ENCODE data around the gene SELENOO. TPM values are rescaled to one million over a fixed set of nuclear protein-coding genes. Genes with fewer than 3 reads are reported as not detected.

The SELENOO gene
- total and polyA plus RNA-seq, 4 donors = 15.6 to 30.3 (median 24.1) TPM

DNA sequence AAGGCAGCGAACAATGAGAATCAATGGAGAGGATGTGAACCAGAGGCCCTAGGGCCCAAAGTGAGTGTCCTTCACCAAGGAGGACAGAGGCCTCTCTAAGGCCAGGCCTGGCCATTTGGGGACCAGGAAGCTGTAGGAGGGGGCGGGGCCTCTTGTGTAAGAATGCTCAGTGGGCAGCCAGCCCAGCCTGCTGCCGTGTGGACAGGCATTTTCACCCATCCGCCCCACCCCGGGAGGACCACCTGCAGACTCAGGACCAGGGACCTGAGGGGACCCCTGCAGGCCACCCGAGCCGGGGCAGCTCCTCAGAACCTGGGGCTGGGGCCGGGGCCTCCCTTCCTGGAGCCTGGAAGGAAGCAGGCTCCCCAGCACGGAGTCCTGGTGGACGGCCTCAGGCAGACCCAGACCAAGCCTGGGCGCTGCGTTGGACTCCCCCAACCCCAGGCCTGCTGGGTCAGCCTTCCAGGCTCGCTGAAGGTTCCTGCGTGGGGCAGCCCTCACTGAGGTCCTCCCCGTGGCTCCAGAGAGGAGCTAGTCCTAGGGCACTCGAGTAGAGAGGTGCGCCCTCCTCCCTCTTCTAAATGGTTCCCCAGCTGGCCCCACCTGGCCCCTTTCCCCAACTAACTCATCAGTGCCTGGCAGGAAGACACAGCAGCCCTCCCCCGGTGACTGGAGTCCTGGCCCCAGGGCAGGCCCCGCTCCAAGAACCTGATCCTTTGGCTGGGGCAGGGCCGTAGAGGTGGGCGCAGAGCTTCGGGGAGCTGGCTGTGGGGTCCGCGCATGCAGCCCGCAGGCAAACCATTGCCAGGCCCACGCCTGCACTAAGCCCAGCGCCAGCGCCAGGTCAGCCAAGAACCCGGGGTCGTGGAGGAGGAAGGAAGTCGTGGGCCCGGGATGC, 16.6 kb upstream of the SELENOO start:
- Histone ChIP-seq H3K27ac (ENCODE audit: low read depth in 1 of 2, low read length in 1 of 2) (peak overlapping the region in 1 of 2 donors; percentile 47), H3K36me3 (ENCODE audit: control insufficient read depth in 4 of 4, insufficient read depth in 4 of 4, low read length in 4 of 4) (no peaks in the 10 kb centered on the region), H3K27me3 (ENCODE audit: control insufficient read depth in 3 of 3, insufficient read depth in 3 of 3, low read length in 2 of 3) (no peaks in the 10 kb centered on the region), H3K4me3 (no peak overlapping the region), H3K9ac (ENCODE audit: insufficient read depth in 1 of 2, low read length in 2 of 2) (no peak overlapping the region), H3K9me3 (ENCODE audit: control insufficient read depth in 4 of 4, insufficient read depth in 3 of 4, low read length in 3 of 4) (peaks cover 0 to 2% (median 0%) of the 10 kb centered on the region in 4 donors), H3K4me1 (ENCODE audit: control insufficient read depth in 5 of 5, insufficient read depth in 5 of 5, low read length in 5 of 5) (peaks cover 2 to 22% (median 13%) of the 10 kb centered on the region in 5 donors)
- 50% methylated on average over 30 to 32 of the region's 32 CpGs for WGBS, 2 donors
- peak; percentile 67 to 82 (median 76) for DNase-seq
- no peak for ATAC-seq (ENCODE audit: insufficient read depth, low FRiP score)
- TF ChIP-seq, protein P1, sequence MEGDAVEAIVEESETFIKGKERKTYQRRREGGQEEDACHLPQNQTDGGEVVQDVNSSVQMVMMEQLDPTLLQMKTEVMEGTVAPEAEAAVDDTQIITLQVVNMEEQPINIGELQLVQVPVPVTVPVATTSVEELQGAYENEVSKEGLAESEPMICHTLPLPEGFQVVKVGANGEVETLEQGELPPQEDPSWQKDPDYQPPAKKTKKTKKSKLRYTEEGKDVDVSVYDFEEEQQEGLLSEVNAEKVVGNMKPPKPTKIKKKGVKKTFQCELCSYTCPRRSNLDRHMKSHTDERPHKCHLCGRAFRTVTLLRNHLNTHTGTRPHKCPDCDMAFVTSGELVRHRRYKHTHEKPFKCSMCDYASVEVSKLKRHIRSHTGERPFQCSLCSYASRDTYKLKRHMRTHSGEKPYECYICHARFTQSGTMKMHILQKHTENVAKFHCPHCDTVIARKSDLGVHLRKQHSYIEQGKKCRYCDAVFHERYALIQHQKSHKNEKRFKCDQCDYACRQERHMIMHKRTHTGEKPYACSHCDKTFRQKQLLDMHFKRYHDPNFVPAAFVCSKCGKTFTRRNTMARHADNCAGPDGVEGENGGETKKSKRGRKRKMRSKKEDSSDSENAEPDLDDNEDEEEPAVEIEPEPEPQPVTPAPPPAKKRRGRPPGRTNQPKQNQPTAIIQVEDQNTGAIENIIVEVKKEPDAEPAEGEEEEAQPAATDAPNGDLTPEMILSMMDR (IDR thresholded peaks at IDR 0.05; ENCODE audit: control extremely low read depth, extremely low read depth) = no peak

DNA sequence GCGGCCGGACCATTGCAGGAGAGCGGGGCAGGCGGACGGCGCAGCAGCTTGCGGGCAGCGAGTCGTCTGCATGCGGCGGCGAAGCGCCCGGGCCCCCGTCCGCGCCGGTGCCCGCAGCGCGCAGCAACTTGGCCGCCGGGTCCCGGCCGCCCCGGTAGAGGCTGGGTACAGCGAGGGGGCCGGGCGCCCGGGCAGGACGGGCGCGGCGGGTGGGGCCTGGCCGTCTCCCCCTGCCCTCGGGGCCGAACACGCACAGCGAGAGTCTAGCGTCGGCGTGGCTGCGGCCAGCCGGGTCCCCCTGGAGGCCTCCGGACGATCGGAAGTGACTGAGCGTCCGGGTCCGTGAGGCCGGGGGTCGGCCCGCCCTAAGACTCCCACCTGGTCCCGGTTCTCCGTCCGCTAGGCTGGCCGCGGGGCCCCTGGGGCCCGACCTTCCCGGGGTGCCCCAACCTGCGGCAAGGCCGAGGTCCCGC, 15.9 kb upstream of the SELENOO start:
- Histone ChIP-seq H3K4me1 (ENCODE audit: control insufficient read depth in 5 of 5, insufficient read depth in 5 of 5, low read length in 5 of 5) (peaks cover 3 to 29% (median 20%) of the 10 kb centered on the region in 5 donors), H3K27me3 (ENCODE audit: control insufficient read depth in 3 of 3, insufficient read depth in 3 of 3, low read length in 2 of 3) (no peaks in the 10 kb centered on the region), H3K9ac (ENCODE audit: insufficient read depth in 1 of 2, low read length in 2 of 2) (peak overlapping the region in 1 of 2 donors; percentile 68), H3K27ac (ENCODE audit: low read depth in 1 of 2, low read length in 1 of 2) (peak overlapping the region; percentile 21 to 72), H3K9me3 (ENCODE audit: control insufficient read depth in 4 of 4, insufficient read depth in 3 of 4, low read length in 3 of 4) (peaks cover 0 to 2% (median 0%) of the 10 kb centered on the region in 4 donors), H3K4me3 (no peak overlapping the region), H3K36me3 (ENCODE audit: control insufficient read depth in 4 of 4, insufficient read depth in 4 of 4, low read length in 4 of 4) (no peaks in the 10 kb centered on the region)
- no peak for DNase-seq
- WGBS, 2 donors = 3 to 11% methylated on average over 41 to 63 of the region's 63 CpGs
- no peak for ATAC-seq (ENCODE audit: insufficient read depth, low FRiP score)
- TF ChIP-seq, protein P1 (IDR thresholded peaks at IDR 0.05; ENCODE audit: control extremely low read depth, extremely low read depth) = no peak

DNA sequence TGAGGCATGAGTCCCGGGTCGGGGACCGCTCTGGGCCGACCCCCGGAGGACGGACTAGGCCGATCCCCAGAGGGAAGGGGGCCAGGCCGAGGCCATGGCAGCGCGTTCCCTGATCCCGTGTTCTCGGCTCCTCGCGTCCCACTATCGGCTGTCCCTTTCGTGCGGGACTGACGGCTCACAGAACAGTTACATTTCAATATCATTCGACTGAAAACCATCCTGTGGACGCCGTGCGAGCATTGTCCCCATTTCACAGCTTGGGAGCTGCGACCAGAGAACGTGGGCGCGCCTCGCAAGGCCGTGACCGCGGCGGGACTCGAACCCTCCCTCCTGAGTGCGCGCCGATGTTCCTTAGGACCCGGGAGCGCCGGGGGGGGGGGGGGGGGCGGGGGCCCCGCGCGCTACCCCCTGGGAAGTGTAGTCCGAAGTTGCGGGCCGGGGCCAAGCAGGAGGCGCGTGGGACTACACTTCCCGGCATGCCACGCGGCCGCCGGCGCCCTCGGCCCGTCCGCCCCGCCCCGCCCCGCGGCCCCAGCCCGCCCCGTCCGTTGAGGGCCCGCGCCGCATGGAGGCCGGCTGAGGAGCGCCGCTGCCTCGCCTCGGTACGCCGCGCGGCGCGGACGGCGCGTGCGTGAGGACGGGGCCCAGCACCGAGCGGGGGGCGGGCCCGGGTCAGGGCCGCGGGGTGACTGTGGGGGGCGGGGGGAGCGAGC, 15.3 kb upstream of the SELENOO start, which contains the start of gene TRABD:
TSS of gene TRABD (plus strand) at position 539 of the 713 bp plus-strand sequence. CDS start 7,148 bp downstream, outside the sequence.
- peak; percentile 88 to 95 (median 95) for DNase-seq
- peaks cover 5 to 34% (median 25%) of the 10 kb centered on the region in 5 donors for H3K4me1 ChIP-seq (ENCODE audit: control insufficient read depth in 5 of 5, insufficient read depth in 5 of 5, low read length in 5 of 5)
- peak within 1 kb of the TSS; percentile 43 to 72 for H3K27ac ChIP-seq (ENCODE audit: low read depth in 1 of 2, low read length in 1 of 2)
- TF ChIP-seq, protein P1 (IDR thresholded peaks at IDR 0.05; ENCODE audit: control extremely low read depth, extremely low read depth) = no peak
- 1 to 4% methylated on average over 32 to 86 of the region's 90 CpGs for WGBS, 2 donors
- H3K27me3 ChIP-seq (ENCODE audit: control insufficient read depth in 3 of 3, insufficient read depth in 3 of 3, low read length in 2 of 3) = no peaks in the 10 kb centered on the region
- peak within 1 kb of the TSS in 1 of 2 donors; percentile 68 for H3K9ac ChIP-seq (ENCODE audit: insufficient read depth in 1 of 2, low read length in 2 of 2)
- peak; percentile 81 for ATAC-seq (ENCODE audit: insufficient read depth, low FRiP score)
- peaks cover 0 to 2% (median 0%) of the 10 kb centered on the region in 4 donors for H3K9me3 ChIP-seq (ENCODE audit: control insufficient read depth in 4 of 4, insufficient read depth in 3 of 4, low read length in 3 of 4)
- H3K4me3 ChIP-seq = peak within 1 kb of the TSS; percentile 62
- H3K36me3 ChIP-seq (ENCODE audit: control insufficient read depth in 4 of 4, insufficient read depth in 4 of 4, low read length in 4 of 4) = no peaks in the 10 kb centered on the region

Data from lung (tissue), 12 donors.